Activated naive CD4-positive, alpha-beta T cell treated with anti-CD3 and anti-CD28 coated beads, Interleukin-2, amount 10 ng/mL, durations not matched to agents 7 days and 5 days (primary cell): ENCODE measurements around the gene HABP4.

Source experiments
- CTCF ChIA-PET: fragments of 350-600 bp; sonication (Branson Sonifier 250); formaldehyde crosslinking; loops from one replicate; lab custom pipeline; 2021; ENCODE audit warnings: antibody characterized with exemption; lab: Charles Lee
- DNase-seq: peaks from one replicate; pipeline ENCODE4 v3.0.0-alpha.2; 2020
- H3K27ac Mint-ChIP-seq: one replicate; pipeline ENCODE4 v1.8.0; 2021; ENCODE audit warnings: mild to moderate bottlenecking, moderate library complexity, mixed read lengths
- H3K27me3 Mint-ChIP-seq: one replicate; pipeline ENCODE4 v1.8.0; 2021; ENCODE audit warnings: mild to moderate bottlenecking, mixed read lengths
- H3K36me3 Mint-ChIP-seq: one replicate; pipeline ENCODE4 v1.8.0; 2021; ENCODE audit warnings: mixed read lengths
- H3K4me1 Mint-ChIP-seq: one replicate; pipeline ENCODE4 v1.8.0; 2021; ENCODE audit warnings: mixed read lengths
- H3K4me3 Mint-ChIP-seq: one replicate; pipeline ENCODE4 v1.8.0; 2021; ENCODE audit warnings: mild to moderate bottlenecking, moderate library complexity, mixed read lengths
- H3K9me3 Mint-ChIP-seq: one replicate; pipeline ENCODE4 v1.8.0; 2021; ENCODE audit warnings: mixed read lengths

Gene HABP4, protein sequence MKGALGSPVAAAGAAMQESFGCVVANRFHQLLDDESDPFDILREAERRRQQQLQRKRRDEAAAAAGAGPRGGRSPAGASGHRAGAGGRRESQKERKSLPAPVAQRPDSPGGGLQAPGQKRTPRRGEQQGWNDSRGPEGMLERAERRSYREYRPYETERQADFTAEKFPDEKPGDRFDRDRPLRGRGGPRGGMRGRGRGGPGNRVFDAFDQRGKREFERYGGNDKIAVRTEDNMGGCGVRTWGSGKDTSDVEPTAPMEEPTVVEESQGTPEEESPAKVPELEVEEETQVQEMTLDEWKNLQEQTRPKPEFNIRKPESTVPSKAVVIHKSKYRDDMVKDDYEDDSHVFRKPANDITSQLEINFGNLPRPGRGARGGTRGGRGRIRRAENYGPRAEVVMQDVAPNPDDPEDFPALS

DNA sequence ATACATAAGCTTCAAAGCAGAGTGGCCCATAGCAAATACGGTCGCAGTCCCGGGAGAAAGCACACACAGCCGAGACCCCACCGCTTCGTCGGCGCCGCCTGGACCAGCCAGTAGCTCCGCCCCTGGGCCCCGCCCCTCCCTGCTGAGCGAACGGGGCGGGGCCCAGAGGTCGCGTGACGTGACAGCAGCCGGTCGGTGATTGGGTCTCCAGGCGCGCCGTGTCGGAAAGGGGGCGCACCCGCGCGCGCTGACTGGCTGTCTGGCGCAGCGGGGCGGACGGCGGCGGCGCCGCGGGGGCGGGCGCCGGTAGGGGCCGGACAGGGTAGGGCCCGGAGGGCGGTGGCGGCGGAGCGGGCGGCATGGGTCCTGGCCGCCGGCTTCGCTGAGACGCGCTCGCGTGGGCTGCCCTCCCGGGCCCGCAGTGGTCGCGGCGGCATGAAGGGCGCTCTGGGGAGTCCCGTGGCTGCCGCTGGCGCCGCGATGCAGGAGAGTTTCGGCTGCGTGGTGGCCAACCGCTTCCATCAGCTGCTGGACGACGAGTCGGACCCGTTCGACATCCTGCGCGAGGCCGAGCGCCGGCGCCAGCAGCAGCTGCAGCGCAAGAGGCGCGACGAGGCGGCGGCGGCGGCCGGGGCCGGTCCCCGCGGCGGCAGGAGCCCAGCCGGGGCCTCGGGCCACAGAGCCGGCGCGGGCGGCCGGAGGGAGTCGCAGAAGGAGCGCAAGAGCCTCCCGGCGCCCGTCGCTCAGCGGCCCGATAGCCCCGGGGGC lies at the start of gene HABP4:
Gene HABP4, plus strand, starts transcription at position 325 of the 768 bp plus-strand sequence. Its CDS starts 111 bp downstream, at position 436.
- CTCF ChIA-PET = interaction anchor here (1.0 to 2.4 kb wide), 3 partner anchors 15 to 217 kb away, joined by 4 to 5 read pairs (median 5); no protein-coding TSS in a partner anchor

GRCh38 chr9:96408409-96409280 lies 41.3 kb upstream of the HABP4 start:
- no peak overlapping the region for H3K4me3 Mint-ChIP-seq
- no peak for DNase-seq
- no peaks in the 10 kb centered on the region for H3K9me3 Mint-ChIP-seq
- peak overlapping the region; percentile 51 for H3K27ac Mint-ChIP-seq
- H3K4me1 Mint-ChIP-seq = peaks cover 47% of the 10 kb centered on the region
- CTCF ChIA-PET = no interaction called here
- peaks cover 28% of the 10 kb centered on the region for H3K36me3 Mint-ChIP-seq
- H3K27me3 Mint-ChIP-seq = no peaks in the 10 kb centered on the region

More for the DNA sequence above, at the start of gene HABP4:
- H3K27ac Mint-ChIP-seq = peak within 1 kb of the TSS; percentile 33
- DNase-seq = peak; percentile 96
- H3K4me3 Mint-ChIP-seq = peak within 1 kb of the TSS; percentile 85
- peaks cover 25% of the 10 kb centered on the region for H3K4me1 Mint-ChIP-seq
- H3K36me3 Mint-ChIP-seq = no peaks in the 10 kb centered on the region
- H3K9me3 Mint-ChIP-seq = no peaks in the 10 kb centered on the region
- peaks cover 31% of the 10 kb centered on the region for H3K27me3 Mint-ChIP-seq

- CTCF ChIA-PET = no interaction called here
- Mint-ChIP-seq H3K4me3 (no peak overlapping the region), H3K9me3 (no peaks in the 10 kb centered on the region), H3K36me3 (peaks cover 30% of the 10 kb centered on the region), H3K27me3 (no peaks in the 10 kb centered on the region), H3K27ac (peak overlapping the region; percentile 58), H3K4me1 (peaks cover 60% of the 10 kb centered on the region)
- DNase-seq = no peak
These were observed 38.7 kb upstream of the HABP4 start for GRCh38 chr9:96411129-96411838.

DNA sequence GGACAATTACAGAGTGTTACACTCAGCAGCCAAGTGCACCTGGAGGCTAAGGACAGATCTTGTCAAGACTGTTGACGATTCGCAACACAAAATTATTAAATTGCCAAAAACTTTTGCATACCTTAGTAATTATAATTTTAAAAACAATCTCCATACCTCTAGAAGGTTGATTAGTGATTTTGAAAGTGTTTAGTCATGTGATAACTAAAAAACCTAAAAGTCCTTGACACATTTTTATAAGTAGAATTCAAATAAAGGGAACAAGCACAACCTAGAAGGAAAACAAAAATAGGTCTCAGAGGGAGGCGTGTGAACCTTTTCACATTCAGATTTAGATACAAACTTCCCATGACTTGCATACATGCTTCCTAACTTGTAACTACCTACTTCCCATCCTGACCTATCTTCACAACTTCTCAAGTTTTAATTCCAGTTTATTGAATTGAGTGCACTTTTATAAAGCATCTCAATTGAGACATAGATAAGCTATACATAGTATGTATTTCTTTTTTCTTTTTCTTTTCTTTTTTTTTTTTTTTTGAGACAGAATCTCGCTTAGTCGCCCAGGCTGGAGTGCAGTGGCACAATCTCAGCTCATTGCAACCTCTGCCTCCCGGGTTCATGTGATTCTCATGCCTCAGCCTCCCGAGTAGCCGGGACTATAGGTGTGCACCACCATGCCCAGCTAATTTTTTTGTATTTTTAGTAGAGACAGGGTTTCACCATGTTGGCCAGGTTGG lies 37.6 kb upstream of the HABP4 start:
- Mint-ChIP-seq H3K4me1 (peaks cover 63% of the 10 kb centered on the region), H3K27me3 (no peaks in the 10 kb centered on the region), H3K36me3 (peaks cover 33% of the 10 kb centered on the region), H3K9me3 (no peaks in the 10 kb centered on the region), H3K4me3 (peak overlapping the region; percentile 10), H3K27ac (peak overlapping the region; percentile 89)
- DNase-seq = no peak
- CTCF ChIA-PET = interaction anchor here (0.9 kb wide), 1 partner anchor 40 kb away, joined by 4 read pairs; no protein-coding TSS in a partner anchor

DNA sequence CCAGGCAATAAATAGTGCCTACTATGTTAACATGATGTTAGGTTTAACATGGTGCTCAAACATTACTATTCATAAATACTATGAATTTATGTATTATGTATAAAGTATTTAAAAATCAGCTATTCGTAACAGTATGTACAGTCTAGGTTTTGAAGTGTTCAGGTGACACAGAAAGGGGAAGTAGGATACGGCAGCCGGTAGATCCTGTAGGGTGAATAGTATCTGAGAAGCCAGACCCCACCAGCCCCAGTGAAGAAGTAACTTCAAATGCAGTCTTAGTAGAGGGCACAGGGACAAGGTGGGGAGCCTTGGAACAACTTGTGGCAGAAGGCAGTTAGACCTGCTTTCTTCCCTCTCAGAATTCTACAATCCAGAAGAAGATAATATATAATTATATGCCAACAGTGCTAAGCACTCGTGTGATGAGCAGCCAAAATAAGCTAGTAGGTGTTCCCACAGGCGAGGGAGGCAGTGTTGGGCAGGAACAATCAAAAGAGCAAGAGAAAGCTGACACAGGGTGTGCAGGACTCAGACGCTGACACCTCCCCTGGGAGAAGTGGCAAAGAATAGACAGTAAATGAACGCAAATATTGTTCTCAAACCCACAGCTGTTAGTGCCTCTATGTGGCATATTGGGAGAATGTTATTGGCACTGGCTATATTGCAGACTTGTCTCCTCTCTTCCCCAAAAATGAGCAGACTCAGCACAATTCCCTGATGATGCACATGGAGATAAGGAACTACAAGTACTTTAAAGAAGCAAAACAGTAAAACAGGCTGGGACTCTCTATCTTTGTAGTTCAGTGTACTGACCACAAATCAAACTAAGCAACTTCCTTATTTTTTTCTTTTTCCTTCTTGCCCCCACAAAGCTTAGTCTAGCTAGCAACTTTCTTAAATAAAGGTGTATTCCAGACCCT lies 36.4 kb upstream of the HABP4 start:
- Mint-ChIP-seq H3K9me3 (no peaks in the 10 kb centered on the region), H3K4me1 (peaks cover 56% of the 10 kb centered on the region), H3K4me3 (peak overlapping the region; percentile 72), H3K36me3 (peaks cover 26% of the 10 kb centered on the region), H3K27me3 (no peaks in the 10 kb centered on the region), H3K27ac (peak overlapping the region; percentile 89)
- CTCF ChIA-PET = interaction anchor here (0.9 kb wide), 1 partner anchor 39 kb away, joined by 4 read pairs; no protein-coding TSS in a partner anchor
- peak; percentile 45 for DNase-seq

GRCh38 chr9:96417051-96417586 lies 32.9 kb upstream of the HABP4 start:
- H3K36me3 Mint-ChIP-seq = peaks cover 14% of the 10 kb centered on the region
- CTCF ChIA-PET = no interaction called here
- H3K4me1 Mint-ChIP-seq = peaks cover 61% of the 10 kb centered on the region
- H3K4me3 Mint-ChIP-seq = peak overlapping the region; percentile 82
- H3K27ac Mint-ChIP-seq = peak overlapping the region; percentile 98
- DNase-seq = peak; percentile 94
- no peaks in the 10 kb centered on the region for H3K27me3 Mint-ChIP-seq
- H3K9me3 Mint-ChIP-seq = no peaks in the 10 kb centered on the region

- peaks cover 57% of the 10 kb centered on the region for H3K4me1 Mint-ChIP-seq
These were observed 32.3 kb upstream of the HABP4 start for GRCh38 chr9:96417661-96418082.

GRCh38 chr9:96418083-96418919 lies 31.7 kb upstream of the HABP4 start, which contains the start of gene ZNF367:
Gene ZNF367 (minus strand): TSS chr9:96418370. CDS start chr9:96418032, 338 bp downstream.
- Mint-ChIP-seq H3K4me1 (peaks cover 51% of the 10 kb centered on the region), H3K36me3 (peaks cover 10% of the 10 kb centered on the region), H3K4me3 (peak within 1 kb of the TSS; percentile 83), H3K9me3 (no peaks in the 10 kb centered on the region), H3K27ac (peak within 1 kb of the TSS; percentile 98), H3K27me3 (no peaks in the 10 kb centered on the region)
- CTCF ChIA-PET = no interaction called here
- peak; percentile 98 for DNase-seq

More at GRCh38 chr9:96417661-96418082, 32.3 kb upstream of the HABP4 start:
- no peak for DNase-seq
- Mint-ChIP-seq H3K27ac (peak overlapping the region; percentile 96), H3K4me3 (peak overlapping the region; percentile 83), H3K36me3 (peaks cover 12% of the 10 kb centered on the region), H3K27me3 (no peaks in the 10 kb centered on the region), H3K9me3 (no peaks in the 10 kb centered on the region)
- CTCF ChIA-PET = no interaction called here

GRCh38 chr9:96418920-96419690 lies 30.9 kb upstream of the HABP4 start:
- no peaks in the 10 kb centered on the region for H3K9me3 Mint-ChIP-seq
- CTCF ChIA-PET = no interaction called here

DNA sequence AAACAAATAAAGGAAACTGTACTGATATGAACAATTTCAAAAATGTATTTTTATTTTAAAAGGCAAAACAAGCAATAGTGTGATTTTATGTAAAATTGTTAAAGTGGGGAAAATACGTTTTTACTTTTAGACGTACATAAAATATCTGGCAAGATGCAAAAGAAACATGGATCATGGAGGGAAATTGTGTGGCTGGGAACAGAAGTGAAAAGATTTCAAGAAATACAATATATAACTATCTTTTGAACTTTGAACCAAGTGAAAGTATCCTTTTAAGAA lies 30.3 kb upstream of the HABP4 start:
- Mint-ChIP-seq H3K36me3 (peaks cover 10% of the 10 kb centered on the region), H3K4me3 (peak overlapping the region; percentile 83), H3K27ac (peak overlapping the region; percentile 95), H3K9me3 (no peaks in the 10 kb centered on the region), H3K4me1 (peaks cover 38% of the 10 kb centered on the region), H3K27me3 (peaks cover 3% of the 10 kb centered on the region)
- no peak for DNase-seq
- CTCF ChIA-PET = no interaction called here

More at GRCh38 chr9:96418920-96419690, 30.9 kb upstream of the HABP4 start:
- Mint-ChIP-seq H3K36me3 (peaks cover 10% of the 10 kb centered on the region), H3K4me1 (peaks cover 43% of the 10 kb centered on the region), H3K4me3 (peak overlapping the region; percentile 83), H3K27ac (peak overlapping the region; percentile 95), H3K27me3 (peaks cover 3% of the 10 kb centered on the region)
- DNase-seq = peak; percentile 77
